Esophagus muscularis mucosa (tissue), 4 donors: ENCODE data around the gene SV2B. TPM values are rescaled to one million over a fixed set of nuclear protein-coding genes. Genes with fewer than 3 reads are reported as not detected.
A peak's percentile ranks its signal among the peaks of the same experiment; 100 is the strongest.

Experiments
- DNase-seq: peaks from one replicate; pipeline ENCODE4 v3.0.0-alpha.2; 2017; ENCODE audit errors: extremely low spot score
- H3K27ac ChIP-seq, 4 donors: fragments of 200-600 bp; sonication (generic); replicated peaks in 1 of 4; 1 replicate in 3 of 4; 2 replicates in 1 of 4; pipeline ENCODE4 v1.5.1; 2016 to 2019; ENCODE audit warnings: mild to moderate bottlenecking in 1 of 4
- H3K27me3 ChIP-seq, 4 donors: fragments of 200-600 bp; sonication (generic); one replicate each; pipeline versions ENCODE4 v1.5.1 to v1.6.0; 2016 to 2019
- H3K36me3 ChIP-seq, 4 donors: fragments of 200-600 bp; sonication (generic); one replicate each; pipeline ENCODE4 v1.5.1; 2016 to 2019
- H3K4me1 ChIP-seq, 4 donors: fragments of 200-600 bp; sonication (generic); one replicate each; pipeline ENCODE4 v1.5.1; 2016 to 2019
- H3K4me3 ChIP-seq, 4 donors: fragments of 200-600 bp; sonication (generic); 1 replicate in 2 of 4; 2 replicates in 2 of 4; pipeline ENCODE4 v1.5.1; 2016 to 2019; ENCODE audit warnings: mild to moderate bottlenecking in 4 of 4, moderate library complexity in 1 of 4
- H3K9me3 ChIP-seq, 4 donors: fragments of 200-600 bp; sonication (generic); 1 replicate in 3 of 4; 2 replicates in 1 of 4; pipeline ENCODE4 v1.5.1; 2016 to 2019
- EP300 ChIP-seq: sonication (generic); formaldehyde crosslinking; IDR thresholded peaks from one replicate; pipeline ENCODE4 v1.6.1; 2017; ENCODE audit warnings: antibody characterized with exemption
- POLR2A ChIP-seq: fragments of 450-650 bp; IDR thresholded peaks from one replicate; pipeline ENCODE4 v1.6.1; 2017; ENCODE audit warnings: antibody characterized with exemption, moderate library complexity, mild to moderate bottlenecking, low read depth
- POLR2AphosphoS5 ChIP-seq, 2 donors: sonication (generic); formaldehyde crosslinking; IDR thresholded peaks; one replicate each; pipeline ENCODE4 v1.6.1; 2017; ENCODE audit warnings: antibody characterized with exemption in 2 of 2
- WGBS: methylation state at CpG from one replicate; pipeline ENCODE4 v1.1.5; 2018; 5-methylcytosine and 5-hydroxymethylcytosine counted together
- intact Hi-C: fragments of 100-400 bp; cut with DNase I; formaldehyde crosslinking; loops from one replicate; pipeline ENCODE4 v1.15.1; 2023
- total RNA-seq, 4 donors: library from RNA; depleted of rRNA; stranded (reverse); fragments of >200 nt; gene quantifications; one replicate each; pipeline versions ENCODE4 v1.1.0 to v1.2.1, GENCODE V29; 2016
- TF ChIP-seq, protein P1 (sequence below), 3 experiments: fragments of 200-600 bp in 2 of 3; fragments of 450-650 bp in 1 of 3; sonication (generic) in 2 of 3; IDR thresholded peaks; one replicate each; pipeline ENCODE4 v1.5.1; 2017 to 2019; ENCODE audit warnings: antibody characterized with exemption in 3 of 3, mild to moderate bottlenecking in 2 of 3, moderate library complexity in 1 of 3

Gene SV2B
- total RNA-seq, 4 donors from 2014 or later: 1.9 to 3.0 (median 2.1) TPM

DNA sequence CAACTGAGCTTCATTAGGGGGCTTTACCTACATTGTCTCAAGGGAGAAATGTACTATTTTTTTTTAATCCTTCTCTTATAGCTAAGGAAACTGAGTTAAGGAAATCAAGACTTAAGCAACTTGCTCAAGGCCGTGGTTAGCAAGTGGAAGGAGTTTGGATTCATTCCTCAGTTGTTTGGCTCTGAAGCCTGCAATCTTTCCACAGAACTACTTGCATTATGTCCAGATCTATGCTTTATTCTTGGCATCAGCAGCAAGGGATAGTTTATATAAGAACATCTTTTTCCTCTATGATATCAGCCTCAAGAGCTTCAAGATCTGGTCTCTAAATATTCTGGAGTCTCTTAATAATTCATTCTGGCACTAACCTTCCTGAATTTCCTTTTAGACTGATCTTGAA, 182.4 kb downstream of the SV2B start:
- H3K4me3 ChIP-seq: no peak overlapping the region
- no peaks in the 10 kb centered on the region for H3K4me1 ChIP-seq
- H3K9me3 ChIP-seq: no peaks in the 10 kb centered on the region
- TF ChIP-seq EP300 (no peak), POLR2A (no peak), POLR2AphosphoS5 (IDR thresholded peaks at IDR 0.05) (no peak)
- TF ChIP-seq, protein P1, sequence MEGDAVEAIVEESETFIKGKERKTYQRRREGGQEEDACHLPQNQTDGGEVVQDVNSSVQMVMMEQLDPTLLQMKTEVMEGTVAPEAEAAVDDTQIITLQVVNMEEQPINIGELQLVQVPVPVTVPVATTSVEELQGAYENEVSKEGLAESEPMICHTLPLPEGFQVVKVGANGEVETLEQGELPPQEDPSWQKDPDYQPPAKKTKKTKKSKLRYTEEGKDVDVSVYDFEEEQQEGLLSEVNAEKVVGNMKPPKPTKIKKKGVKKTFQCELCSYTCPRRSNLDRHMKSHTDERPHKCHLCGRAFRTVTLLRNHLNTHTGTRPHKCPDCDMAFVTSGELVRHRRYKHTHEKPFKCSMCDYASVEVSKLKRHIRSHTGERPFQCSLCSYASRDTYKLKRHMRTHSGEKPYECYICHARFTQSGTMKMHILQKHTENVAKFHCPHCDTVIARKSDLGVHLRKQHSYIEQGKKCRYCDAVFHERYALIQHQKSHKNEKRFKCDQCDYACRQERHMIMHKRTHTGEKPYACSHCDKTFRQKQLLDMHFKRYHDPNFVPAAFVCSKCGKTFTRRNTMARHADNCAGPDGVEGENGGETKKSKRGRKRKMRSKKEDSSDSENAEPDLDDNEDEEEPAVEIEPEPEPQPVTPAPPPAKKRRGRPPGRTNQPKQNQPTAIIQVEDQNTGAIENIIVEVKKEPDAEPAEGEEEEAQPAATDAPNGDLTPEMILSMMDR (IDR thresholded peaks at IDR 0.05): no peak
- intact Hi-C loops: no loop called here
- DNase-seq: no peak
- 50% methylated on average over 1 of the region's 1 CpG for WGBS
- H3K27ac ChIP-seq: no peak overlapping the region
- no peaks in the 10 kb centered on the region for H3K36me3 ChIP-seq
- H3K27me3 ChIP-seq: peaks cover 0 to 5% (median 0%) of the 10 kb centered on the region in 4 donors

DNA sequence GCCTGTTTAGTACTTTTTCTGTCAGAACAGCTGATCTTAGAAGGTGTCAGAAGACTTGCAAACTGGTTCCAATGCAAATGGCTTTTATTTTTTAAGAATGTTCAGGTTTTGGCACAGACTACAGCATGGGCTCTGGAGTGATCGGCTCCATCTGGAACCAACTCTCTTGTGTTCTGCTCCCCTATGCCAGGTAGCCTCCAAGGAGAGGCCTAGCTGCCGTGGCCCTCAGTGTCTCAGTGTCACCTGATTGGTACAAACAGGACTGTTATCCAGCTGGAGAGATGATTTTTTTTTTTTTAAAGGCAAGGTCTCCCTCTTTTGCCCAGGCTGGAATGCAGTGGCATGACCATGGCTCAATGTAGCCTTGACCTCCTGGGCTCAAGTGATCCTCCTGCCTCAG, 183.1 kb downstream of the SV2B start:
- TF ChIP-seq EP300 (no peak), POLR2AphosphoS5 (IDR thresholded peaks at IDR 0.05) (no peak), POLR2A (no peak)
- TF ChIP-seq, protein P1 (IDR thresholded peaks at IDR 0.05): no peak
- no peak for DNase-seq

GRCh38 chr15:91284758-91285466, 184.9 kb downstream of the SV2B start:
- no peaks in the 10 kb centered on the region for H3K9me3 ChIP-seq
- DNase-seq: peak; percentile 60
- peaks cover 0 to 10% (median 0%) of the 10 kb centered on the region in 4 donors for H3K27me3 ChIP-seq
- intact Hi-C loops: no loop called here
- 85% methylated on average over 12 of the region's 13 CpGs for WGBS
- no peak overlapping the region for H3K27ac ChIP-seq
- no peak overlapping the region for H3K4me3 ChIP-seq
- H3K36me3 ChIP-seq: no peaks in the 10 kb centered on the region
- H3K4me1 ChIP-seq: no peaks in the 10 kb centered on the region
- TF ChIP-seq, protein P1 (IDR thresholded peaks at IDR 0.05): no peak
- TF ChIP-seq POLR2A (no peak), POLR2AphosphoS5 (IDR thresholded peaks at IDR 0.05) (no peak), EP300 (no peak)

More for the DNA sequence above, 183.1 kb downstream of the SV2B start:
- no peaks in the 10 kb centered on the region for H3K4me1 ChIP-seq
- WGBS: 64% methylated on average over 2 of the region's 2 CpGs
- intact Hi-C loops: no loop called here
- no peak overlapping the region for H3K27ac ChIP-seq
- H3K36me3 ChIP-seq: no peaks in the 10 kb centered on the region
- peaks cover 0 to 10% (median 0%) of the 10 kb centered on the region in 4 donors for H3K27me3 ChIP-seq
- no peaks in the 10 kb centered on the region for H3K9me3 ChIP-seq
- H3K4me3 ChIP-seq: no peak overlapping the region

GRCh38 chr15:91289324-91289723, 189.3 kb downstream of the SV2B start:
- no peaks in the 10 kb centered on the region for H3K36me3 ChIP-seq
- peak; percentile 77 for DNase-seq
- intact Hi-C loops: no loop called here
- peaks cover 0 to 10% (median 0%) of the 10 kb centered on the region in 4 donors for H3K27me3 ChIP-seq
- no peak for TF ChIP-seq POLR2A
- H3K4me3 ChIP-seq: no peak overlapping the region
- no peak overlapping the region for H3K27ac ChIP-seq
- H3K4me1 ChIP-seq: no peaks in the 10 kb centered on the region
- no peaks in the 10 kb centered on the region for H3K9me3 ChIP-seq
- 67% methylated on average over 1 of the region's 1 CpG for WGBS

GRCh38 chr15:91290553-91290952, 190.5 kb downstream of the SV2B start:
- 95% methylated on average over 6 of the region's 6 CpGs for WGBS

More at GRCh38 chr15:91290553-91290952, 190.5 kb downstream of the SV2B start:
- H3K4me1 ChIP-seq: no peaks in the 10 kb centered on the region
- H3K27ac ChIP-seq: no peak overlapping the region
- TF ChIP-seq POLR2AphosphoS5 (IDR thresholded peaks at IDR 0.05) (no peak), EP300 (no peak), POLR2A (no peak)
- TF ChIP-seq, protein P1 (IDR thresholded peaks at IDR 0.05): no peak
- peaks cover 0 to 10% (median 0%) of the 10 kb centered on the region in 4 donors for H3K27me3 ChIP-seq
- no peaks in the 10 kb centered on the region for H3K9me3 ChIP-seq
- H3K4me3 ChIP-seq: no peak overlapping the region
- intact Hi-C loops: no loop called here
- H3K36me3 ChIP-seq: no peaks in the 10 kb centered on the region
- DNase-seq: peak; percentile 39
